NCI-H748 (cell line): ENCODE data around the gene C1orf105.

ENCODE experiments used
- DNase-seq: peaks from one replicate; lab custom pipeline; 2025; ENCODE audit not compliant: unreplicated experiment; lab: John Stamatoyannopoulos, UW

The C1orf105 gene

DNA sequence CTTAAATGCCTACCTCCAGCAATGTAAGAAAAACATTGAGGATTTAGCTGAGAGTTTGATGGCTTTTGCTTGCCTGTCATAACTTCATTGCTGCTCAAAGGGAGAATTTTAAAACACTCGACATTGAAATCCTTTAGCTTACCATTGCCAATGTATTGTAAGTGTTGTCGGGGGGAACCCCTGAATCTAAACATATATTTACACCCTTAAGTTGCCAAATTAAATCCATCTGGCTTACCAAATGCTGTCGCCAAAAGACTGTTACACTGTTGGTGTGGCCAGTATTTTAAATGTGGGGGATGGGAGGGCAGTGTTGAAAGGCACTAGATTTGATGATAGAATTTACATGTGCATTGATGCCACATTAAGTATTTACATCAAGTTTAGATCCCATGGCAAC is 24.9 kb upstream of the C1orf105 start:
- DNase-seq: no peak

- DNase-seq: no peak
Observed at GRCh38 chr1:172397221-172397620, 23.3 kb upstream of the C1orf105 start.

DNA sequence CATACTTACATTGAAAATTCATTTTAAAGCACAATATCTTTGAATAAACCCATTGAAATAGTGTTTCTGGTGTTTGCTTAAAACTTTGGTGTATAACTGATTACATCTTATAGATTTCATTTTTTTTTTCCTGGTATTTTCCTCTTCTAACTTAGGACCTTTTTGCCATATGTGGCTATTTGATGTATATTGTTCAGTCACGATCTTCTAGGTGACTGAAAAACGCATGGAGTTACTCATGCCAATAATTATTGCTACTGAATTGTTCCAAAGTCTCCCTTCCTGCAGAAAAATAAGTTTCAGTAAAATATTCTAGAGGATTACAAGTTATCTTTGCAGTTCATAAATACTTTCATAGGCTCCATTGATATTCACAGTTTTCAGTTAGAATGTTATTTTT is 22.9 kb upstream of the C1orf105 start:
- no peak for DNase-seq

- no peak for DNase-seq
Observed at GRCh38 chr1:172398193-172398592, 22.3 kb upstream of the C1orf105 start.

GRCh38 chr1:172398970-172399755 is 21.3 kb upstream of the C1orf105 start:
- peak; percentile 20 for DNase-seq

DNA sequence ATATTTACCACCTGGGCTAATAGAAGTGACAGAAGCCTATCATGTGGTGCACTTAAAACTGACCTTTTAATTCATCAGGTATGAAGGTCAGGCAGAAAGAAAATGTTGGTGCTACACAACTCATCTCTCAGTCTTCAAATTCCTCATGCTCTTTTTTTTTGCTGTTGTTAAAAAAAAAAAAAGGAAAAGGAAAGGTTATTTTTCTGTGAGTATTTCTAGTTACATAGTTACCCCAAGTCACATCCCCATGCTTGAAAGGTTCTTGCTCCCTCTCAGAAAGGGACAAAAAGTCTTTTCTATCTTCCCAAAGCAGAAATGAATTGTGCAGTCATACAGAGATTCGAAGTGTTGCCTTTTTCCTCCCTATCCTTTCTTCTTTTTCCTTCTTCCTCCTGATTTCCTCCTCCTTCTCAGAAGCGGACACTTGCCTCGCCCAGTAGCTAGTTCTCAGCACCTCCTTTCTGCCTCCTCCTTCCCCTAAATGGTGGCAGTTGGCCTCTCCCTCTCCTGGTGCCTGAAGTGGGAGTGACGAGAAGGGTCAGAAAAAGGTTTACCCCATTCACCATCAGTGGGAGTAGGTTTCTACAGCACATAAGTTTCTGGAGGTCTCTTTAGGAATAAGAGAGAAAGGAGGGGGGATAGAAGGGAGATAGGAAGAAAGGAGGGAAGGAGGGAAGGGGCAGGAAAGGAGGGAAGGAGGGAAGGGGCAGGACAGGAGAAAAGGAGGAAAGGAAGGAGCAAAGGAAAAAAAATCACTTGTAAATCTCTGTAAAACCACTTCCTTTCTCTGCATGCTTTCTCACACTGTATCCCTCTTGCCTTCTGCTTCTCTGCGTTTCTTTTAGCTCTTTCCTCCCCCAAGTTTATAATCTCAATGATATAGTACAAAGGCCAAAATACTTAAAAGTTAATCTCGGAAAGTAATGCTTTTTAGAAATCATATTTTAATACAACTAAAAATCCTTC is 20.4 kb upstream of the C1orf105 start:
- no peak for DNase-seq

- no peak for DNase-seq
Observed at GRCh38 chr1:172400722-172401105, 19.8 kb upstream of the C1orf105 start.

DNA sequence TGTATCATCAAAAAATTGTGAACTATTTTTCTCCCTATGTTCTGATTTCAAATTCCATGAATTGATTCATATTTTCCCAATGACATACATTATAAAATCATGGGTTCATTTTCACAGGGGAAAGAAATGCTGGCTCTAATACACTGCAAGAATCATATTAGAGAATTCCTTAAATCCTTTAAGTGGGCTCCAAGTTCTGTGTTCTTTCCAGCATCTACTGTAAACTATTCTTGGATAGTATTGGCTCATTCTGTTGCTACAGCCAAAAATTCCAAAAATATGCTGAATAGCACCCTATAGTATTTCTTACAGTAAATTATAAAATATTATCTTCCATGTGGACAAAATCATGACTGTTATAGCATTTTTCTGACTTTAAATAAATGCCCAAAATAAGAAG is 19.0 kb upstream of the C1orf105 start:
- no peak for DNase-seq

DNA sequence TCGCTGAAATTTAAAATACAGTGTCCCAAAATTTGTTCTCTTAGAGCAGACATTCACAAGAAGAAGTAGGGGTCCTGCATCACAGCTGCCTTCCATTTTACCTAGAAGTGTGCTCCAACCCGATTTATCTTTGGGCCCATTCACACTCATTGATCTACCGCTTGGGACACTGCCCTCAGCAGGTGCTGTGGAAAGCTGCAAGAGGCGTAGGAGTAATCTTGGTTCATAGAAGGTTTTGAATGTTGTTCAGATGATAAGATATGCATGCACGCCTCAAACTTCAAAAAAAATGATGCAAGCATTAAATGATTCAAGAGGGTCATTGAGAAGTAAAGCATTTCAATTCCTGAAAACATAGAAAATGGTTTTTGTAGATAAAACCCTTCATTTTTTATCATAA is 18.6 kb upstream of the C1orf105 start:
- no peak for DNase-seq

DNA sequence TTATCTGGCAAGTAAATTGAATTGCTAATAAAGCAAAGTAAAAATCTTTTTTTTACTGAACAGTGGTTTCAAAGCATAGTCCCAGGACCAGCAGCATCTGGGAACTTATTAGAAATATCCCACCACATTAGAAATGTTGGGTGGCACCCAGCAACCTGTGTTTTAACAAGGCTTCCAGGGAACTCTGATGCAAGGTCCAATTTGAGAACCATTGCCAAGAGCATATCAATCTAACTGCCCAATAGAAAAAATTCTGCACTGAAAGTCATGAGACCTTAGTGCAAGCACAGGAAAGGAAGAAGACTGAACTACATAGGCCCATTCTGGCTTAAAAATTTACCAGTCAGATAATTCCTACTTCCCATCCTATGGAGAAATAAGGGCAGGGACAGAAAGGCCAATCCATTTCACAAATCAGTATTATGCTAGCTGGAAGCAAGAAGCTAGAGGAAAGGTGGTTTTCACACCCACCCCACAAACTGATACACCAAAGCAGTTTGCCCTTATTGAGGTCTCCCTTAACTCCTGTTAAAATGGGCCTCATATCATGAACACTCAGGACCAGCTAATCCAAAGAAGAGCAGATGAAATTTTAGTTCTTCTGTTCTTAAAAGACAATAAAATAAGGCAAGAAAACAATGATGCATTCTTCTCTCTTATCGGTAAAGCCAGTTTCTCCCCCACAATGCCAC is 17.5 kb upstream of the C1orf105 start:
- DNase-seq: no peak

GRCh38 chr1:172404121-172404520 is 16.4 kb upstream of the C1orf105 start:
- DNase-seq: no peak

- DNase-seq: no peak
Observed at GRCh38 chr1:172405912-172406311, 14.6 kb upstream of the C1orf105 start.

DNA sequence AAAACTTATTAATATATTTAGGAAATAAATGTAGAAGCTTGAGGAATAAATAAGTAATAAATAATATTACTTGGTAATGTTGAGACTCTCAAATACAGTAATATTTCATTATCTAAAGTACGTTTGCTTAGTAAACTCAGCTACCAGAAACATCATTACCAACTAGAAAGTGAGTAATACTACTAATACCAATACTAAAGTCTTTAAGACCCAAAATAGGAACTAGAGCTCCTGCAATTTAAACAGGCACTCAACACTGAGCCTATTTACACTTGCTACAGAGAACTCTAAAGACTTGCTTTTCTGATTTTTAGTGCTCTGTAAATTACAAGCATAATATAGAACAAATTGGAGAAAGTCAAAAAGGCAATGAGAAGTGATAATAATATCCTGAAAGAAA is 13.5 kb upstream of the C1orf105 start:
- no peak for DNase-seq

GRCh38 chr1:172408958-172409357 is 11.5 kb upstream of the C1orf105 start:
- no peak for DNase-seq

GRCh38 chr1:172410027-172410426 is 10.5 kb upstream of the C1orf105 start:
- no peak for DNase-seq

- DNase-seq: no peak
Observed at GRCh38 chr1:172411791-172412338, 8.6 kb upstream of the C1orf105 start.

GRCh38 chr1:172414331-172414730 is 6.2 kb upstream of the C1orf105 start:
- no peak for DNase-seq

GRCh38 chr1:172416496-172417035 is 3.9 kb upstream of the C1orf105 start:
- no peak for DNase-seq

- DNase-seq: no peak
Observed at GRCh38 chr1:172417557-172417956, 2.9 kb upstream of the C1orf105 start.

- DNase-seq: no peak
Observed at GRCh38 chr1:172421974-172422604, 1.6 kb downstream of the C1orf105 start.
